Activated B cell treated with CpG ODN at 0.5 μM for 24 hours (primary cell): ENCODE measurements around the gene SND1. TPM values are rescaled to one million over a fixed set of nuclear protein-coding genes. Genes with fewer than 3 reads are reported as not detected.

ENCODE experiments used
- ATAC-seq: fragments of 200-7000 bp; cut with Tn5 transposase; one replicate; pipeline ENCODE4 v1.10.0; 2021; ENCODE audit warnings: low read depth, mild to moderate bottlenecking, moderate library complexity
- CTCF ChIA-PET: fragments of 350-600 bp; sonication (Branson Sonifier 250); formaldehyde crosslinking; loops from one replicate; lab custom pipeline; 2021; ENCODE audit warnings: antibody characterized with exemption; lab: Charles Lee
- POLR2A ChIA-PET: fragments of 350-600 bp; sonication (Branson Sonifier 250); formaldehyde crosslinking; loops from one replicate; lab custom pipeline; 2021; ENCODE audit warnings: antibody characterized with exemption; lab: Charles Lee
- DNase-seq: peaks from one replicate; pipeline ENCODE4 v3.0.0; 2022
- H3K27ac Mint-ChIP-seq: one replicate; pipeline ENCODE4 v1.8.0; 2020; ENCODE audit warnings: mixed read lengths
- H3K27me3 Mint-ChIP-seq: one replicate; pipeline ENCODE4 v1.8.0; 2021; ENCODE audit warnings: mixed read lengths
- H3K36me3 Mint-ChIP-seq: one replicate; pipeline ENCODE4 v1.8.0; 2021; ENCODE audit warnings: low read depth, mixed read lengths
- H3K4me1 Mint-ChIP-seq: one replicate; pipeline ENCODE4 v1.8.0; 2021; ENCODE audit warnings: mixed read lengths
- H3K4me3 Mint-ChIP-seq: one replicate; pipeline ENCODE4 v1.8.0; 2020; ENCODE audit warnings: mild to moderate bottlenecking, mixed read lengths
- H3K9me3 Mint-ChIP-seq: one replicate; pipeline ENCODE4 v1.8.0; 2020; ENCODE audit warnings: mixed read lengths
- intact Hi-C: fragments of 100-400 bp; cut with micrococcal nuclease; formaldehyde crosslinking; loops from one replicate; pipeline ENCODE4 v1.15.1; 2024
- total RNA-seq: library from RNA; stranded (reverse); gene quantifications from 2 replicates; pipeline ENCODE4 v1.2.3, GENCODE V29; 2022
- TF ChIP-seq, protein P1 (sequence below): fragments of 200-600 bp; IDR thresholded peaks from one replicate; pipeline ENCODE4 v1.8.0; 2022; ENCODE audit warnings: antibody characterized with exemption, mild to moderate bottlenecking

Gene SND1
- total RNA-seq, 1 donor from 2014 or later = 215 TPM

GRCh38 chr7:128074736-128075135, 422.7 kb downstream of the SND1 start:
- TF ChIP-seq, protein P1, sequence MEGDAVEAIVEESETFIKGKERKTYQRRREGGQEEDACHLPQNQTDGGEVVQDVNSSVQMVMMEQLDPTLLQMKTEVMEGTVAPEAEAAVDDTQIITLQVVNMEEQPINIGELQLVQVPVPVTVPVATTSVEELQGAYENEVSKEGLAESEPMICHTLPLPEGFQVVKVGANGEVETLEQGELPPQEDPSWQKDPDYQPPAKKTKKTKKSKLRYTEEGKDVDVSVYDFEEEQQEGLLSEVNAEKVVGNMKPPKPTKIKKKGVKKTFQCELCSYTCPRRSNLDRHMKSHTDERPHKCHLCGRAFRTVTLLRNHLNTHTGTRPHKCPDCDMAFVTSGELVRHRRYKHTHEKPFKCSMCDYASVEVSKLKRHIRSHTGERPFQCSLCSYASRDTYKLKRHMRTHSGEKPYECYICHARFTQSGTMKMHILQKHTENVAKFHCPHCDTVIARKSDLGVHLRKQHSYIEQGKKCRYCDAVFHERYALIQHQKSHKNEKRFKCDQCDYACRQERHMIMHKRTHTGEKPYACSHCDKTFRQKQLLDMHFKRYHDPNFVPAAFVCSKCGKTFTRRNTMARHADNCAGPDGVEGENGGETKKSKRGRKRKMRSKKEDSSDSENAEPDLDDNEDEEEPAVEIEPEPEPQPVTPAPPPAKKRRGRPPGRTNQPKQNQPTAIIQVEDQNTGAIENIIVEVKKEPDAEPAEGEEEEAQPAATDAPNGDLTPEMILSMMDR = no peak
- ChIA-PET CTCF (interaction anchor here (1.3 kb wide), 1 partner anchor 135 kb away, joined by 3 read pairs; no protein-coding TSS in a partner anchor), POLR2A (no interaction called here)
- no peak for DNase-seq
- H3K4me1 Mint-ChIP-seq = no peaks in the 10 kb centered on the region
- H3K27me3 Mint-ChIP-seq = no peaks in the 10 kb centered on the region
- no peak overlapping the region for H3K4me3 Mint-ChIP-seq
- no peak overlapping the region for H3K27ac Mint-ChIP-seq
- peaks cover 54% of the 10 kb centered on the region for H3K36me3 Mint-ChIP-seq
- H3K9me3 Mint-ChIP-seq = no peaks in the 10 kb centered on the region
- intact Hi-C loops = no loop called here
- no peak for ATAC-seq

GRCh38 chr7:128075242-128076095, 423.5 kb downstream of the SND1 start:
- ChIA-PET POLR2A (no interaction called here), CTCF (interaction anchor here (1.3 kb wide), 1 partner anchor 134 kb away, joined by 3 read pairs; no protein-coding TSS in a partner anchor)
- Mint-ChIP-seq H3K9me3 (no peaks in the 10 kb centered on the region), H3K4me3 (no peak overlapping the region), H3K27me3 (no peaks in the 10 kb centered on the region), H3K4me1 (no peaks in the 10 kb centered on the region), H3K27ac (no peak overlapping the region), H3K36me3 (peaks cover 57% of the 10 kb centered on the region)
- TF ChIP-seq, protein P1 = no peak
- ATAC-seq = no peak
- intact Hi-C loops = no loop called here
- no peak for DNase-seq

DNA sequence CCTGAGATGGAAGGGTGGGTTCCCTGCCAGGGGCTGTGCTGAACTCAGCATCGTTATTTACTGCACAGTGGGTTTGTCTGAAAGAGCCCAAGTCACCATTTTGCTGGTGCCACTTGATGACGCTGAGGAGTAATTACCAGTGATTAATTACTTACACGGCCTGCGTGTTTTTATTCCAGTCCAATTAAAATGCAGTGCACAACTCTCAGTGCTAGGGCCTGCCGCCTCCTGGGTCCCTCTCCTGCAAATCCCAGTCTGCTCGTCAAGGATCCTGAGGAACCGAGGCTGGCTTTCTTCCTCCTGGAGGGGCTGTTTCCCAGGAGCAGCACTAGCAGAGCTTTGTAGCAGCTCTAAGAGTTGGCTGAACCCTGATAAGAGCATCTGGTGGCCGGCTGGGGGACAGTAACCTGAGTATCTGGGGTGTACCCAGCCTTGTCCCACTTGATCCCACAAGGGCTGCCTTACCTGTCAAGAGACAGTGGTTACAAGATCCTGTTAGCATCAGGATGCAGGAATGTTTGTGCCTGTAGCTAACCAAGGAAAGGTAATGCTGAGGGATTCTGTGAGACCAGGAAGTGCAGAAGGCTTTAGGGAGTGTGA, 424.3 kb downstream of the SND1 start:
- CTCF ChIA-PET = interaction anchor here (1.3 kb wide), 1 partner anchor 133 kb away, joined by 3 read pairs; no protein-coding TSS in a partner anchor
- Mint-ChIP-seq H3K9me3 (no peaks in the 10 kb centered on the region), H3K27me3 (no peaks in the 10 kb centered on the region)

GRCh38 chr7:128076796-128077271, 424.8 kb downstream of the SND1 start:
- POLR2A ChIA-PET = no interaction called here
- Mint-ChIP-seq H3K9me3 (no peaks in the 10 kb centered on the region), H3K27me3 (no peaks in the 10 kb centered on the region), H3K4me3 (no peak overlapping the region), H3K27ac (no peak overlapping the region), H3K36me3 (peaks cover 60% of the 10 kb centered on the region), H3K4me1 (no peaks in the 10 kb centered on the region)
- ATAC-seq (no peak), DNase-seq (no peak)
- intact Hi-C loops = no loop called here
- TF ChIP-seq, protein P1 = no peak
- CTCF ChIA-PET = no interaction called here

More for the DNA sequence above, 424.3 kb downstream of the SND1 start:
- no peak overlapping the region for H3K27ac Mint-ChIP-seq
- ATAC-seq (no peak), DNase-seq (no peak)
- TF ChIP-seq, protein P1 = no peak
- POLR2A ChIA-PET = no interaction called here
- intact Hi-C loops = no loop called here
- H3K36me3 Mint-ChIP-seq = peaks cover 60% of the 10 kb centered on the region
- H3K4me1 Mint-ChIP-seq = no peaks in the 10 kb centered on the region
- no peak overlapping the region for H3K4me3 Mint-ChIP-seq

GRCh38 chr7:128078309-128078708, 426.3 kb downstream of the SND1 start:
- H3K27ac Mint-ChIP-seq = no peak overlapping the region
- DNase-seq (no peak), ATAC-seq (no peak)
- TF ChIP-seq, protein P1 = no peak
- H3K27me3 Mint-ChIP-seq = no peaks in the 10 kb centered on the region
- intact Hi-C loops = no loop called here
- H3K4me1 Mint-ChIP-seq = no peaks in the 10 kb centered on the region
- peaks cover 68% of the 10 kb centered on the region for H3K36me3 Mint-ChIP-seq
- no peak overlapping the region for H3K4me3 Mint-ChIP-seq
- ChIA-PET CTCF (no interaction called here), POLR2A (interaction anchor here (0.6 kb wide), 2 partner anchors 26 to 97 kb away, joined by 3 read pairs; no protein-coding TSS in a partner anchor)
- H3K9me3 Mint-ChIP-seq = no peaks in the 10 kb centered on the region
